Adrenal gland (tissue), 5 donors: ENCODE data around the gene ACSF3.

Source experiments
- POLR2A ChIP-seq, 2 donors: fragments of 450-650 bp; IDR thresholded peaks; one replicate each; pipeline ENCODE4 v1.6.1; 2017; ENCODE audit warnings: antibody characterized with exemption in 2 of 2, mild to moderate bottlenecking in 2 of 2, moderate library complexity in 1 of 2
- TF ChIP-seq, protein P1 (sequence below), 6 experiments: fragments of 450-650 bp in 4 of 6; fragments of 200-600 bp in 2 of 6; sonication (generic) in 1 of 6; IDR thresholded peaks; 1 replicate in 5 of 6; 2 replicates in 1 of 6; pipeline versions ENCODE4 v1.5.1 to v1.8.0; 2016 to 2021; ENCODE audit warnings: antibody characterized with exemption in 6 of 6, mild to moderate bottlenecking in 2 of 6, moderate library complexity in 1 of 6
- donor health status: DM: no; HTN: no; CAD: no.

DNA sequence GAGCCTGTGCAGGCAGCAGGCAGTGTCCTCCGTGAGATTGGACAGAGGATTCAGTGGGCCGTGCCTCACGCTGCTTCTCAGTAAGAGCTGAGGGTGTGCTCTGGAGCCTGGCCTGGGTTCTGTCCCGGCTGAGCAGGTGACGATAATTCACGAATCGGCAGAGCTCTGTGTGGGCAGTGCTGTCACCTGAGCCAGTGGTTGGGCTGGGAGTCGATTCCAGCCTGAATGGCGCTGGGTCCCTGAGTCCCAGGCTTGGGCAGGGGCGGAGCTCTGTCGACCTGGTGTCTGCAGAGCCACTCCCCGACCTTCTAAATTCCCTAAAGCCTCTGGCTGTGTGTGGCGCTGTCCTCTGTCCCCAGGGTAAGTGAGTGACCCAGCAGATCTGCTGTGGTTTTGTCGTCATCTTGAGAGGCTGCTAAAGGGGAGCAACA is 8.4 kb downstream of the ACSF3 start:
- TF ChIP-seq, protein P1, sequence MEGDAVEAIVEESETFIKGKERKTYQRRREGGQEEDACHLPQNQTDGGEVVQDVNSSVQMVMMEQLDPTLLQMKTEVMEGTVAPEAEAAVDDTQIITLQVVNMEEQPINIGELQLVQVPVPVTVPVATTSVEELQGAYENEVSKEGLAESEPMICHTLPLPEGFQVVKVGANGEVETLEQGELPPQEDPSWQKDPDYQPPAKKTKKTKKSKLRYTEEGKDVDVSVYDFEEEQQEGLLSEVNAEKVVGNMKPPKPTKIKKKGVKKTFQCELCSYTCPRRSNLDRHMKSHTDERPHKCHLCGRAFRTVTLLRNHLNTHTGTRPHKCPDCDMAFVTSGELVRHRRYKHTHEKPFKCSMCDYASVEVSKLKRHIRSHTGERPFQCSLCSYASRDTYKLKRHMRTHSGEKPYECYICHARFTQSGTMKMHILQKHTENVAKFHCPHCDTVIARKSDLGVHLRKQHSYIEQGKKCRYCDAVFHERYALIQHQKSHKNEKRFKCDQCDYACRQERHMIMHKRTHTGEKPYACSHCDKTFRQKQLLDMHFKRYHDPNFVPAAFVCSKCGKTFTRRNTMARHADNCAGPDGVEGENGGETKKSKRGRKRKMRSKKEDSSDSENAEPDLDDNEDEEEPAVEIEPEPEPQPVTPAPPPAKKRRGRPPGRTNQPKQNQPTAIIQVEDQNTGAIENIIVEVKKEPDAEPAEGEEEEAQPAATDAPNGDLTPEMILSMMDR (IDR thresholded peaks at IDR 0.05), result no peak
- TF ChIP-seq POLR2A (IDR thresholded peaks at IDR 0.05), result no peak
